GM12865 (cell line): Measurements from ENCODE around the gene NUDT3.

ENCODE experiments used
- DNase-seq: peaks from one replicate; pipeline ENCODE4 v3.0.0; 2010; ENCODE audit warnings: low read depth
- H3K4me3 ChIP-seq: 2 replicates; pipeline ENCODE4 v1.5.1; 2011; ENCODE audit warnings: mild to moderate bottlenecking, low read depth, low read length, control low read depth
- CTCF ChIP-seq: IDR thresholded peaks from 2 replicates; pipeline ENCODE4 v1.5.1; 2011; ENCODE audit warnings: low read length, control low read depth, low read depth, inconsistent platforms; ENCODE audit not compliant: insufficient read depth; ENCODE audit errors: missing control alignments

The NUDT3 gene

GRCh38 chr6:34285448-34286164 lies 106.9 kb downstream of the NUDT3 start:
- no peak for TF ChIP-seq CTCF
- no peak for DNase-seq
- H3K4me3 ChIP-seq, result no peak overlapping the region

- no peak overlapping the region for H3K4me3 ChIP-seq
- peak; percentile 57 for DNase-seq
These were observed 107.7 kb downstream of the NUDT3 start for GRCh38 chr6:34284563-34285447.

GRCh38 chr6:34281702-34282334 lies 110.7 kb downstream of the NUDT3 start:
- no peak overlapping the region for H3K4me3 ChIP-seq
- no peak for DNase-seq
- no peak for TF ChIP-seq CTCF

More at GRCh38 chr6:34284563-34285447, 107.7 kb downstream of the NUDT3 start:
- no peak for TF ChIP-seq CTCF

GRCh38 chr6:34280216-34280615 lies 112.3 kb downstream of the NUDT3 start:
- no peak for DNase-seq
- no peak for TF ChIP-seq CTCF
- no peak overlapping the region for H3K4me3 ChIP-seq

GRCh38 chr6:34278833-34279232 lies 113.6 kb downstream of the NUDT3 start:
- H3K4me3 ChIP-seq, result no peak overlapping the region
- DNase-seq, result no peak
- no peak for TF ChIP-seq CTCF

- no peak for TF ChIP-seq CTCF
- no peak for DNase-seq
- H3K4me3 ChIP-seq, result no peak overlapping the region
These were observed 114.7 kb downstream of the NUDT3 start for GRCh38 chr6:34277763-34278112.
